Measurements from ENCODE around the gene LRRD1. TPM values are rescaled to one million over a fixed set of nuclear protein-coding genes. Genes with fewer than 3 reads are reported as not detected.
"Not testable (repeated sequence)": the region's sequence is repeated elsewhere in the genome, so short reads cannot be mapped to it uniquely, and the experiment has no call there.

The LRRD1 gene
- polyA plus RNA-seq (ENCODE audit: insufficient read length in 3 of 3): under 1 TPM; 0.17 to 0.29 (median 0.17) TPM

DNA sequence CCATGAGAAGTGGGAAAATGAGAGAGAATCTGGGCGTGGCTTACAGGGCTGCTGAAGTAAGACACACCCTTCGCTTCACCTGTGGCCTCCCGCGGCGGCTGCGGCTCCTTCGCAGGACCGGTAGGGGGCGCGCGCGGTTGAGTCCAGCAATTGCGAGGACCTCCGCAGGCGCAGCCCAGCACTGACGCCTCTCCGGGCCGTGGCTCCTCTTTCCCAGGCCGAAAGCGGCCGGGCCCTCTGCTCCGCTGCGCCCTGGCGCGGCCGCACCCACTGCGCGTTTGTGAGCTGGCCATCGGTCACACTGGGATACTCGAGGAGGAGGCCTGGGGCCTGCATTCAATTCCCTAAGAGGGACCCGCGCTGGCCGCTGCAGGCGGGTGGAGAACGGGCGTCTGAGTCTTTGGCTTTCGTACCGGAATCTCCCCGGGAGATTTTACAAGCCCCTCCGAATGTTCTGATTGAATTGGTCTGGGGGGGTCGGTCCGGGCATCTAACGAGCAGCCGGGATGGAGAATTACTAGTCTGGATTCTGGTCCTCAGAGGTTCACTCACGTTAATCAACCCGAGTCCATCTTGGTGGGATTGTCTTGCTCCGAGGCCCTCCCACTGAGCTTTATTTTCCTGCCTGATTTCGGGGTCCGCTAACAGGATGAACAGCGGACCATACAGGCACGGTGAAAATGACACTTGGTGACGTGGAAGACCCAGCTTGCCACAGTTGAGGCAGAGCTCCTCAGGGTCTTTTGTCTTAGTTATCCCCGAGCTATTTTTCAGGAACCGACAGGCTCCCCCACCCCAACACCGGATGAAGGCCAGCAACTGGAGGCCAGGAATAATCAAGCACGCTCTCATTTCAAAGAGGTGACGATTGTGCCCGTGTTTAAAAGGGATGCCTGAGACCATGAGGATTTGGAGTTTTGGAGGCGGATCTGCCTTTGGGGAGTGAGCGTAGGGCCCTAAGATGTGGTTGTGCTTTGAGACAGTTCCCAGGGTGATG lies at the start of gene LRRD1:
TSS of gene LRRD1 (minus strand) at position 215 of the 997 bp plus-strand sequence. CDS start 13,940 bp downstream, outside the sequence.
- peak; percentile 50 to 76 (median 68) for DNase-seq (ENCODE audit: low read depth in 3 of 3, low spot score in 2 of 3)

DNA sequence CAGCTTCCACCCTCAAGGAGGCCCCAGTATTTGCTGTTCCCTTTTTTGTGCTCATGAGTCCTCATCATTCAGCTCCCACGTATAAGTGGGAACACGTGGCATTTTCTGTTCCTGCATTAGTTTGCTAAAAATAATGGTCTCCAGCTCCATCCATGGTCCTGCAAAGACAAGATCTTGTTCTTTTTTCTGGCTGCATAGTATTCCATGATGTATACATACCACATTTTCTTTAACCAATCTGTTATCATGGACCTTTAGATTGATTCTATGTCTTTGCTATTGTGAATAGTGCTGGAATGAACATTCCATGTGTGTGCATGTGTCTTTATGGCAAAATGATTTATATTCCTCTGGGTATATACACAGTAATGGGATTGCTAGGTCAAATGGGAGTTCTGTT lies 49.8 kb upstream of the LRRD1 start:
- DNase-seq (ENCODE audit: low read depth in 3 of 3, low spot score in 2 of 3): no peak

DNA sequence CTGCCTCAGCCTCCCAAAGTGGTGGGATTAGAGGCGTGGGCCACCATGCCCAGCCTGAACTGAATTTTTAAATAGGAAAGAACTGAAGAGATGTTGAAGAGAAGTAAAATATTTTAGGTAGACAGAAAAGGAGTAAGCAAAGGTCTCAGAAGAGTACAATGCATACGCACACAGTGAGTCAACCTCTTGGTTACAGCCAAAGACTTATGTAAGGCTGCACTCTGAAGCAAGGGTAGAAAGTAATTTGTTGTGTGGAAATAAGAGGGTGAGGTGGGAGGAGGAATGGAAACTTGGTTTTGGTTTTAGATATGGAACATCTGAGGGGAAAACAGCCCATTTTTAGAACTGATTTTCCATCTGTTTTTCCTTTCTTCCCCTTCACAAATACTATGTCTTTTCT lies 49.2 kb upstream of the LRRD1 start:
- DNase-seq (ENCODE audit: low read depth in 3 of 3, low spot score in 2 of 3): no peak

DNA sequence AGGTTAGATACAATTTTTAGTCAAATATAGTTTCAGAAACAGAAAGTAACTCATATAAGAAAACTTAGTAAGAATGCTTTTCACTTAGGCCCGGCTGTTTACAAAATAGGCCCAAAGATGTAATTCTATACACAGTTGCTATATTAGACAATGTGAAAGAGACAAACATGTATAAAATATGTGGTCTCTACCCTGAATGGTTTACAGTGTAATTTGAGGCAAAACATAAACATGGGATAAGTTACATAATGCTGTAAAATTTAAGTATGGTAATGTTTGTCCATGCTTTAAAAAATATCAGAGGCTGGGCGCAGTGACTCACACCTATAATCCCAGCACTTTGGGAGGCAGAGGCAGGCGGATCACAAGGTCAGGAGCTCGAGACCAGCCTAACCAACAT lies 48.0 kb upstream of the LRRD1 start:
- no peak for DNase-seq (ENCODE audit: low read depth in 3 of 3, low spot score in 2 of 3)

DNA sequence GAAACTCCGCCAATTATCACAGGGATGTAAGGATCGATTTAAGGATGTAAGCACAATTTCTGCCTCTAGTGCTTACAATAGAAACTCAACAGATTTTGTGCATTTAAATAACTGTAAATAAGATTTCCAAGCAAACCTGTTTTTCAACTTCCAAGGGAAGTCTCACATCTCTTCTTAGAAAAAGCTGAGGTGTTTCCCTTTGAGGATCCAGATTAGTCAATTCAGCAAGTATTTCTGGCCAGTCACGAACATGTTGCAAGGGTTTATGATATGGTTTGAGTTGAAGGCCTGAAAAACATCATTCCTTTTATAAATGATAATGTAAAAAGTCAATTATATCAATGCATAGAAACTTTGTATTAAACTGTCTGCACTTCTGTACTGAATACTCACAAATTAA lies 42.8 kb upstream of the LRRD1 start:
- DNase-seq (ENCODE audit: low read depth in 3 of 3, low spot score in 2 of 3): no peak

DNA sequence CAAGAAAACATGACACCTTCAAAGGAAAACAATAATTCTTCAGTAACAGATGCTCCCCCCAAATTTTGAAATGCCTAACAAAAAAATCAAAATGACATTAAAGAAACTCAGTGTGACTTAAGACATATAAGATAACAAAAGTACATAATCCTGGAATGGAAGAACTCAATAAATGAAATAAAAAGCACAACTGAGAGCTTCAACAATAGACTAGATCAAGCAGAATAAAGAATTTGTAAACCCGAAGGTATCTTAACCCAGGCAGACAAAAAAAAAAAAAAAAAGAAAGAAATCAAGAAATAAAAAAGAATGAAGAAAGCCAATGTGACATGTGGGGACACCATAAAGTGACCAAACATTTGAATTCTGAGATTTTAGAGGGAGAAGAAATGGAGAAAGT lies 27.7 kb upstream of the LRRD1 start:
- DNase-seq (ENCODE audit: low read depth in 3 of 3, low spot score in 2 of 3): no peak

DNA sequence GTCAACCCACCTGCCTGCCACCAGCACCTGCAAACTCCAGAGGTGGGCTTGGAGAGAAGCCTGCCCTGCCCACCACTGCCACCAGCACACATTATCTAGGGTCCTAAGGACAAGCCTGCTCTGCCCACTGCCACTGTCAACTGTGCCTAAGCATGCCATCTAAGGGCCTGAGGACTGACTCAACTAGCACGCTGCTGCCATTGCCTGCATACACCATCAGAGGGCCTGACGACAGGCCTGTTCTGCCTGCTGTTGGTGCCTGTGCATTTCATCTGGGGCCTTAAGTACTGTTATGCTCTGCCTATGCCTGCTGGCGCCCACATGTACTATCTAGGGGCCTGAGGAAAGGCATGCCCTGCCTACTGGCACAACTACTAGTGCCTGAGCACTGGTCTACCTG lies 27.0 kb upstream of the LRRD1 start:
- no peak for DNase-seq (ENCODE audit: low read depth in 3 of 3, low spot score in 2 of 3)

DNA sequence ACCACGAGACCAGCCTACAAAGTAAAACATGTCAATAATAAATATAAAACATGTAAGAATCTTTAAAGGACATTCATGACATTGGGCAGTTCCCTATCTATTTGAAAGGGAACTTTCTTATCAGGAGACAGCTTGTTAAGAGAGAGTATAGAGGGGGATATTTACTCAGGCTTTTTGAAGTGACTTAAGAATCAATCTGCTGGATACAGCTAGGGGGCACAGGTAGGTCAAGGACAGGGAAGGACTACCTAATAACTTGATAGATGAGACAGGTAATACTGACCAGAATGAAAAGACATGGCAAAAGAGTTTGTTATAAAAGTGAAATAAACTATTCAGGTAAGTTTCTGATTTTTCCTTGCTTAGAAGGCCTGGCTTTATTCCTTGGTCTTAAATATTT lies 21.8 kb upstream of the LRRD1 start:
- DNase-seq (ENCODE audit: low read depth in 3 of 3, low spot score in 2 of 3): no peak

DNA sequence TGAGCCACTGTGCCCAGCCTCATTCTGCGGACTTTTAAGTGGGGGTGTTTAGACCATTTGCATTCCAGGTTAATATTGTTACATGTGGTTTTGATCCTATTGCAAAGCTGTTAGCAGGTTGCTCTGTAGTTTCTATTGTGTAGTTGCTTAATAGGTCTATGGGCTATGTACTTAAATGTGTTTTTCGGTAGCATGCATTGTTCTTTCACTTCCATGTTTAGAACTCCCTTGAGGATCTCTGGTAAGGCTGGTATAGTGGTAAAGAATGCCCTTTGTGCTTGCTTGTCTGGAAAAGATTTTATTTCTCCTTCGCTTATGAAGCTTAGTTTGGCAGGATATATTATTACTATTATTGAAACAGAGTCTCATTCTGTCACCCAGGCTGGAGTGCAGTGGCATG lies 13.4 kb upstream of the LRRD1 start:
- DNase-seq (ENCODE audit: low read depth in 3 of 3, low spot score in 2 of 3): no peak

DNA sequence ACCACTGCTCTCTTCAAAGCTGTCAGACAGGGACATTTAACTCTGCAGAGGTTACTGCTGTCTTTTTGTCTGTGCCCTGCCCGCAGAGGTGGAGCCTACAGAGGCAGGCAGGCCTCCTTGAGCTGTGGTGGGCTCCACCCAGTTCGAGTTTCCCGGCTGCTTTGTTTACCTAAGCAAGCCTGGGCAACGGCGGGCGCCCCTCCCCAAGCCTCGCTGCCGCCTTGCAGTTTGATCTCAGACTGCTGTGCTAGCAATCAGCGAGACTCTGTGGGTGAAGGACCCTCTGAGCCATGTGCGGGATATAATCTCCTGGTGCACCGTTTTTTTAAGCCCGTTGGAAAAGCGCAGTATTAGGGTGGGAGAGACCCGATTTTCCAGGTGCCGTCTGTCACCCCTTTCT lies 10.3 kb upstream of the LRRD1 start:
- DNase-seq (ENCODE audit: low read depth in 3 of 3, low spot score in 2 of 3): not testable (repeated sequence)

DNA sequence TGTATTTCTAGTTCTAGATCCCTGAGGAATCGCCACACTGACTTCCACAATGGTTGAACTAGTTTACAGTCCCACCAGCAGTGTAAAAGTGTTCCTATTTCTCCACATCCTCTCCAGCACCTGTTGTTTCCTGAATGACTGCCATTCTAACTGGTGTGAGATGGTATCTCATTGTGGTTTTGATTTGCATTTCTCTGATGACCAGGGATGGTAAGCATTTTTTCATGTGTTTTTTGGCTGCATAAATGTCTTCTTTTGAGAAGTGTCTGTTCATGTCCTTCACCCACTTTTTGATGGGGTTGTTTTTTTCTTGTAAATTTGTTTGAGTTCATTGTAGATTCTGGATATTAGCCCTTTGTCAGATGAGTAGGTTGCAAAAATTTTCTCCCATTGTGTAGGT lies 5.4 kb upstream of the LRRD1 start:
- not testable (repeated sequence) for DNase-seq (ENCODE audit: low read depth in 3 of 3, low spot score in 2 of 3)

DNA sequence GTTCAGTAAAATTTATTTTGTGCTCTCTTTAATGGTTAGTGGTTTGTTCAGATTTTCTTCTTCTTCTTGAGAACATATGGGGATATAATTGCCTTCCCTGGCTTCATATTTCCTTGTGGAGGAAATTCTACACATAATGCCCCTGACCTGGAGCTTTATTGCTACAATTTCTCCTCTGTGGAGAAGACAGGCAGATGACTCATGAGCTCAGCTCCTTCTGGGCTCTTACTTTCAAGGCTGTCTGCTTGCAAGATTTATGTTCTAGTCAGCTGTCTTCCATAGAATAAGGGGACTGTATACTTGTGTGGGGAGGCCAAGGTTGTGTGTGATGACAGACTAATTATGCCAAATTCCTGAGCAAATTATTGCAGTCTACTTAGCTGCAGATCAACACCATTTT lies 1.6 kb downstream of the LRRD1 start:
- no peak for DNase-seq (ENCODE audit: low read depth in 3 of 3, low spot score in 2 of 3)

DNA sequence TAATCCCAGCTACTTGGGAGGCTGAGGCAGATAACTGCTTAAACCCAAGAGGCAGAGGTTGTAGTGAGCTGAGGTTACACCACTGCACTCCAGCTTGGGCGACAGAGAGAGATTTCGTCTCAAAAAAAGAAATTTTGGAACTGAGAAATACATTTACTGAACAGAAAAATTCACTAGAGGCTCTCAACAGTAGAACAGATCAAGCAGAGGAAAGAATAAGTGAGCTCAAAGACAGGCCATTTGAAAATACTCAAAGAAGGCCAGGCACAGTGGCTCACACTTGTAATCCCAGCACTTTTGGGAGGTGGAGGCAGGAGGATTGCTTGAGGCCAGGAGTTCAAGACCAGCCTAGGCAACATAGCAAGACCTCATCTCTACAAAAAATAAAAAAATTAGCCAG lies 9.4 kb downstream of the LRRD1 start:
- DNase-seq (ENCODE audit: low read depth in 3 of 3, low spot score in 2 of 3): not testable (repeated sequence)

DNA sequence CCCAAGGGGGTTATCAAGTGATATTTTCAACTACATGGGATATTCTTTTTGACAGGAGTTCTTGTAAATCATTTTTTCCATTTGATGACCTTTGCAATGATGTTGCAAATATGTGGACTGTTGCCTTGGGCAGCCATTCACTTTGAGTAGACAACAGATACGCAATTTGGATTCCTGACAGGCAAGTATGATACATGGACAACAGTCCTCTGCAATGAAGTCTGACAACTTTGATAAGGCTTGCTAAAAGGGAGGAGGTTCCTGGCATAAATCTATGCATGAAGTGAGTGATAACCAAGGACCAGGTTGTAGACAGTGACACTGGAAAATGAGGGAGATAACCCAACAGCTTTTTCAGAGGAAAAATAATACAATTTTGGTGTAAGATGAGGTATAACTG lies 17.7 kb downstream of the LRRD1 start:
- no peak for DNase-seq (ENCODE audit: low read depth in 3 of 3, low spot score in 2 of 3)

DNA sequence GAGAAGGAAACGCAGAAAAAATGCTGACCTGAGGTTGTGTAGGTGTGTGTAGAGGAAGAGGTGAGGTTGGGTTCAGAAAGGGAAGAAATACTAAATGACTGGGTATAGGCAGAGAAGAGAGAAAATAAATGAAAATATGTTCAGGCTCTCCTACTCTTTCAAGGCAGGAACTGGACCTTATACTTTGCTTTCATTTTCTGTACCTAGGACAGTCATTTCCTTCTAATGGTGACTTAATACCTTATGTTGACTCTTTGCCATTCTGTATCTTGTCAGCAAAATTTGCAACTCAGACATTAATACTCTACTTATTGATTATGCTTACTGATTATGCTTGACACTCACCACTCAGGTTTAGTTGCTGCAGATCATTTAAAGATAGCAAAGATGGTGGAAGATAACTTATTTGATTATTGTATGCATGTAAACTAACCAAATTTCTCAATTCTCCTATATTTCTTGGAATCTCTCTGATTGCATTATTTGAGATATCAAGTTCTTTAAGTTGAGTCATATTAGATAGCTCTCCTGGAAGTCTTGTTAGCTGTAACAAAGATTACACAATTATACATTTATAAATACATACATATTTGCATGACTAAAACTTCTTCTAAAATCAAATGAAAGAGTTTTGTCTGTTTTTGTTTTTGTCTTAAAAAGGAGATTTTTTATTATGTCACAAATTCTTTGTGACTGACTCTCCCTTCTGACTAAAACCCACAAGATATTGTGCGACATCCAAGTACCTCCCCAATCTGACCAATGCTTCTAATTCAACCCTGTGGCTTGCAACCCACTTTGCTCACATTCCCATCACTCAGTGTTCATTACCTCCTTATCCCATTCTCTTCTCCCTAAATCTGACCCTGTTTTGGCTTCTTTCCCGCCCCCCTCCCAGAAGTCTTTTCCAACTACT lies 20.0 kb downstream of the LRRD1 start:
- no peak for DNase-seq (ENCODE audit: low read depth in 3 of 3, low spot score in 2 of 3)

DNA sequence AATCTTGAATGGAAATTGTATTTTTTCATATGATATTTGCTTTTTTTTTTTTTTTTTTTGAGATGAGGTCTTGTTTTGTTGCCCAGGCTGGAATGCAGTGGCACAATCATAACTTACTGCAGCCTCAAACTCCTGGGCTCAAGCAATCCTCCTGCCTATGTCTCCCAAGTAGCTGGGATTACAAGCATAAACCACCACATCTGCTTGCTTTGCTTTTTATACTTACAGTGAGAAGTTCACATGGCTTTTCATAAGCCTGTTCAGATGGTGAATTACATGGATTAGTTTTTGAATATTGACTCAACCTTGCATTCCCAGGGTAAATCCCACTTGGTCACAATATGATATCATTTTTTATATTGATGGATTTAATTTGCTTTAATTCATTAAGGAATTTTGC lies 22.0 kb downstream of the LRRD1 start:
- DNase-seq (ENCODE audit: low read depth in 3 of 3, low spot score in 2 of 3): no peak

DNA sequence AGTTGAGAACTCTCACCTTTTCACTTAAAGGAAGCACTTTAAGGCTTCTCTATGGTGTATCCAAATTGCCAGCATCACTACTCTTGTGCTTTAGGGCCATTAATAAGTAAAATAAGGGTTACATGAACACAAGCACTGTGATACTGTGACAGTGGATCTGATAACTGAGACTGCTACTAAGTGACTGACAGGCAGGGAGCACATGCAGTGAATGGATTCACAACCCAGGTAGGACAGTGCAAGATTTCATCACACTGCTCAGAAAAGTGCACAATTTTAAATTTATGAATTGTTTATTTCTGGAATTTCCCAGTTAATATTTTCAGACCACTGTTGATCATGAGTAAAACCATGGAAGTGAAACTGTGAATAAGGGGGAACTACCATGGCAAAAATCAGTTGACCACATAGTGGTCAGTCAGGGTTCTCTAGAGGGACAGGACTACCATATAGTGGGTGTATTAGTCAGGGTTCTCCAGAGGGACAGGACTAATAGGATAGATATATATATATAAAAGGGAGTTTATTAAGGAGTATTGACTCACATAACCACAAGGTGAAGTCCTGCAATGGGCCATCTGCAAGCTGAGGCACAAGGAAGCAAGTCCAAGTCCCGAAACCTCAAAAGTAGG lies 23.7 kb downstream of the LRRD1 start:
- DNase-seq (ENCODE audit: low read depth in 3 of 3, low spot score in 2 of 3): no peak

DNA sequence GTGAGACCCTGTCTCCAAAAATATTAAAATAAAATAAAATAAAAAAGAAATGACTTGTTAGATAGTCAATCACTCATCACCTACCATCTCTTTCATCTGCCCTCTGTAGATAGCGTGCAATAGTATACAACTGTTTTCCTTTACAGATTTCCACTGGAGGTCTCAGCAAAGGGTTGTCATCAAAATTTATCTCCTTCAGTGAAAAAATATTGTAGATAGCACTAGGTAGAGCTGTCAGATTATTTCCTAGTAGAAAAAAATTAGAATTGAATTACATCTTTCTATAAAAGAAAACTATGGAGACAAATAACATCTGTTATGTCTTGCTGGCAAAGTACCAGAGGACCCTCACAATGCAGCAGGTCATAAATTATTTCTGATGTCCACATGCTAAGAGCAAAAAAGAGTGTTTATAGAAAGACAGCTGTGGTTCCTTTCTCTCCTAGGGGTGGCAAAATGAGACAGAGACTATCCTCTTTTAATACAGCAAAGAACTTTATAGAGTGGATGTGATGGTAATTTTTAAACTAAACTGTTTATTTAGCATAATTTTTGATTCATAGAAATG lies 28.4 kb downstream of the LRRD1 start:
- no peak for DNase-seq (ENCODE audit: low read depth in 3 of 3, low spot score in 2 of 3)

DNA sequence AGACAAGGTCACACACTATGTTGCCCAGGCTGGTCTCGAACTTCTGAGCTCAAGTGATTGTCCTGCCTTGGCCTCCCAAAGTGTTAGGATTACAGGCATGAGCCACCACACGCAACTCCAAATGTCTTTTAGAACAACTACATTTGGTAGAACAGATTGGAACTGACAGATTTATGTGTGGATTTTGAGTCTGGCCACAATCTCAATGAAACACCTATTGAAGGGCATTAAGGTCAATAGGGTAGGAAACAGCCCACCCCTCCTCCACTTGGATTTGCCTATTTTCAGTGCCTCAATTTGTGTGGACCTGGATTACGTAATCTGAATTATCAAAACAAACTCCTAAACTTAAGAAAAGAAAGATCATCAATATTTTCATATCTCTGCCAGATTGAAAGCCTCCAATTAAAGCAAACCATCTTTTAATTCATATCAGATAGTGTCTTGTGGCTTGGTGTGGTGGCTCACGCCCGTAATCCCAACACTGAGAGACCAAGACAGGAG lies 29.2 kb downstream of the LRRD1 start:
- no peak for DNase-seq (ENCODE audit: low read depth in 3 of 3, low spot score in 2 of 3)

DNA sequence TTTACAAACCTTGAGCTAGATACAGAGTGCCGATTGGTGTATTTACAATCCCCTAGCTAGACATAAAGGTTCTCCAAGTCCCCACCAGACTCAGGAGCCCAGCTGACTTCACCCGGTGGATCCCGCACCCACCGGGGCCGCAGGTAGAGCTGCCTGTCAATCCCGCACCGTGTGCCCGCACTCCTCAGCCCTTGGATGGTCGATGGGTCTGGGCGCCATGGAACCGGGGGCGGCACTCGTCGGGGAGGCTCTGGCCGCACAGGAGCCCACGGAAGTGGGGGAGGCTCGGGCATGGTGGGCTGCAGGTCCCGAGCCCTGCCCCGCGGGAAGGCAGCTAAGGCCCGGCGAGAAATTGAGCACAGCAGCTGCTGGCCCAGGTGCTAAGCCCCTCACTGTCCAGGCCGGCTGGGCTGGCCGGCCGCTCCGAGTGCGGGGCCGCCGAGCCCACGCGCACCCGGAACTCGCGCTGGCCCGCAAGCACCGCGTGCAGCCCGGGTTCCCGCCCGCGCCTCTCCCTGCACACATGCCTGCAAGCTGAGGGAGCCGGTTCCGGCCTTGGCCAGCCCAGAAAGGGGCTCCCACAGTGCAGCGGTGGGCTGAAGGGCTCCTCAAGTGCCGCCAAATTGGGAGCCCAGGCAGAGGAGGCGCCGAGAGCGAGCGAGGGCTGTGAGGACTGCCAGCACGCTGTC lies 35.6 kb downstream of the LRRD1 start:
- not testable (repeated sequence) for DNase-seq (ENCODE audit: low read depth in 3 of 3, low spot score in 2 of 3)
